ENCODE results near the gene C13orf46.

C13orf46 gene

DNA sequence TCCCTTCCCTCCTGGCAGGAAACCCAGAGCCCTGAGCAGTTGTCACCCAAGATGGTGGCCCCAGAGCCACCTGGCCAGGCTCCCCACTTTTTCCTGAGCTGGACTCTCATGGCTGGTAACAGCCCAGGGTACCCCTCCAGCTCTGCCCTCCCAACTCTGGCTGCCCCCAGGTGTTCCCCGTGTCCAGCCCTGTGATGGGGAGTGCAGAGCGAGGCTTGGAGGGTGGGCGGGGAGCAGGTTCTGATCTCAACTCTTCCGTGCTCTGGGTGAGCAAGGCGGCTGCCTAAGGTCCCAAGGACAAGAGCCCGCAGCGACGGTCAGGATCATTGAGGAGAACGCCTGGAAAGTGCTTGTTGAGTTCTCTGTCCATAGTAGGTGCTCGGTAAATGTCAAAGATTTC lies 55.3 kb downstream of the C13orf46 start:
- no peaks in the 10 kb centered on the region for H3K27me3 ChIP-seq (ENCODE audit: insufficient read depth, low read length, poor library complexity)
- no peak overlapping the region for H4K5ac ChIP-seq (ENCODE audit: low read length)
- H3K79me2 ChIP-seq (ENCODE audit: control insufficient read depth, insufficient read depth, low read length) = no peaks in the 10 kb centered on the region
- H3K4me3 ChIP-seq (ENCODE audit: low read length) = no peak overlapping the region
- no peak overlapping the region for H3K4ac ChIP-seq (ENCODE audit: low read depth, low read length)
- no peak overlapping the region for H2BK5ac ChIP-seq (ENCODE audit: low read length)
- no peak overlapping the region for H2BK15ac ChIP-seq (replicated peaks; ENCODE audit: low read depth)
- no peak overlapping the region for H3K4me2 ChIP-seq (ENCODE audit: low read length)
- H2AK5ac ChIP-seq (ENCODE audit: low read length) = no peak overlapping the region
- no peak overlapping the region for H3K23ac ChIP-seq (ENCODE audit: low read length)
- WGBS (ENCODE audit: extremely low coverage, insufficient coverage, low lambda C conversion rate) = no CpG with 5 or more reads among the region's 10 CpGs
- H3K4me1 ChIP-seq (ENCODE audit: control insufficient read depth, low read depth, low read length) = no peaks in the 10 kb centered on the region
- no peaks in the 10 kb centered on the region for H3K79me1 ChIP-seq (ENCODE audit: low read length)
- no peak for DNase-seq
- no peak overlapping the region for H3K9ac ChIP-seq (ENCODE audit: low read length)
- no peak overlapping the region for H3K27ac ChIP-seq (ENCODE audit: low read depth, low read length)
- no peak overlapping the region for H2BK120ac ChIP-seq (ENCODE audit: low read depth, low read length)
- no peak overlapping the region for H4K8ac ChIP-seq (ENCODE audit: low read depth, low read length)
- H3K56ac ChIP-seq (ENCODE audit: low read length) = no peak overlapping the region
- H3K18ac ChIP-seq (ENCODE audit: low read length) = no peak overlapping the region
- no peaks in the 10 kb centered on the region for H3K36me3 ChIP-seq (ENCODE audit: control insufficient read depth, insufficient read depth, low read length)

DNA sequence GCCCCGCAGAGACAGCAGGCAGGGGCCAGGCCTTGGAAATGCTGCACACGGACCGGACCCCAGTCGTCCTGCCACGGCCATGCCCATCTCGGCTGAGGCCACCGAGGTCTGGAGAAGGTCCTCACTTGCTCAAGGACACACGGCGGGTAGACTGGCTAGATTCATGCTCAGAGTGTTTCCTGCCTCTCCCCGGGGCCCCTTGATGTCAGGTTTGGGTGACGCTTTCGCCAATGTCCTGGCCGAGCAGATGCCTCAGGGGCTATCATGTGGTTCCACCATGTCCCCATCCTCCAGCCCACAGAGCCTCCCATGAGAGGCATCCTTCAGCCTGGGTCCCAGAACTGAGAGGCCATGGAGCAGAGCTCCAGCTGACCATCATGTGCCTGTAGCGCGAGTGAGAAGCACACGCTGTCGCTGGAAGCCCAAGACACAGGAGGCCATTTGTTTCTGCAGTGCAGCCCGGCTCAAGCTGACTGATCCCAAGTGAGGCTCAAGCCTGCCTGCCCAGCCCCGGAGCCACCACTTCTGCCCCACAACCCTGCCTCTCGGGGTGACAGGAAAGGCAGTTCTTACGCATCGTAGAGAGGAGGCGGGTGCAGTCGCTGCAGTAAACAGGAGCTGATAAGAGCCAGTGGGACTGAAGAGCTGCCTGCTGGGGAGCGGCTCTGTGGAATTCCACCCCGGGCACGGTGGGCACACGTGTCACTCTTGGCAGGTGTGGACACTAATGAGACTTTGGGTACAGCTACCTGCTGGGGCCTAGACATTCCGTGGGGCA lies 56.1 kb downstream of the C13orf46 start:
- H3K9ac ChIP-seq (ENCODE audit: low read length) = no peak overlapping the region
- no peak overlapping the region for H2BK120ac ChIP-seq (ENCODE audit: low read depth, low read length)
- no peaks in the 10 kb centered on the region for H3K4me1 ChIP-seq (ENCODE audit: control insufficient read depth, low read depth, low read length)
- H3K79me2 ChIP-seq (ENCODE audit: control insufficient read depth, insufficient read depth, low read length) = no peaks in the 10 kb centered on the region
- H3K79me1 ChIP-seq (ENCODE audit: low read length) = no peaks in the 10 kb centered on the region
- H3K27ac ChIP-seq (ENCODE audit: low read depth, low read length) = no peak overlapping the region
- DNase-seq = no peak
- H2BK15ac ChIP-seq (replicated peaks; ENCODE audit: low read depth) = no peak overlapping the region
- H3K4ac ChIP-seq (ENCODE audit: low read depth, low read length) = no peak overlapping the region
- H2BK5ac ChIP-seq (ENCODE audit: low read length) = no peak overlapping the region
- no peak overlapping the region for H3K4me2 ChIP-seq (ENCODE audit: low read length)
- H3K27me3 ChIP-seq (ENCODE audit: insufficient read depth, low read length, poor library complexity) = no peaks in the 10 kb centered on the region
- WGBS (ENCODE audit: extremely low coverage, insufficient coverage, low lambda C conversion rate) = no CpG with 5 or more reads among the region's 29 CpGs
- H3K23ac ChIP-seq (ENCODE audit: low read length) = no peak overlapping the region
- no peak overlapping the region for H3K18ac ChIP-seq (ENCODE audit: low read length)
- no peak overlapping the region for H2AK5ac ChIP-seq (ENCODE audit: low read length)
- H3K56ac ChIP-seq (ENCODE audit: low read length) = no peak overlapping the region
- no peak overlapping the region for H4K8ac ChIP-seq (ENCODE audit: low read depth, low read length)
- no peak overlapping the region for H4K5ac ChIP-seq (ENCODE audit: low read length)
- no peak overlapping the region for H3K4me3 ChIP-seq (ENCODE audit: low read length)
- H3K36me3 ChIP-seq (ENCODE audit: control insufficient read depth, insufficient read depth, low read length) = no peaks in the 10 kb centered on the region

DNA sequence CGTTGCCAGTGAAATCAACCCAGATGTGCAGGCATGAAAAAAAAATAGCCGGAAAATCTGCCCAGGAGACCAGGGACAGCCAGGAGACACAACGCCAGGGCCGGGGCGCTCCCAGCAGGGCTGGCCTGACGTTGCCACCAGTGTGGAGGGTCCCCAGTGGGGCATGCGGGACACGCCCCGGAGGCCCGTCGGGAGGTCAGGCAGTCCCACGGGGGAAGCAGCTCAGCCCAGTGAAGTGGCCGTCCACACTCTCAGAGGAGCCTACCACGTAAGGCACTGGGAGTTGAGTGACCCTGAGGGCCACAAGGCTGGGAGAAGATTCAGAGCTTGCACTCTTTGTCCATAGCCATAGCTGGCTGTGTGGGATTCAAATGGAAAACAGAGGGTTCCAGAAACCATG lies 56.8 kb downstream of the C13orf46 start:
- no peaks in the 10 kb centered on the region for H3K4me1 ChIP-seq (ENCODE audit: control insufficient read depth, low read depth, low read length)
- H3K79me1 ChIP-seq (ENCODE audit: low read length) = no peaks in the 10 kb centered on the region
- no peak overlapping the region for H2BK120ac ChIP-seq (ENCODE audit: low read depth, low read length)
- no peak overlapping the region for H2BK5ac ChIP-seq (ENCODE audit: low read length)
- no peak overlapping the region for H3K4me3 ChIP-seq (ENCODE audit: low read length)
- H3K23ac ChIP-seq (ENCODE audit: low read length) = no peak overlapping the region
- no peak for DNase-seq
- H3K79me2 ChIP-seq (ENCODE audit: control insufficient read depth, insufficient read depth, low read length) = no peaks in the 10 kb centered on the region
- H3K56ac ChIP-seq (ENCODE audit: low read length) = no peak overlapping the region
- H3K9ac ChIP-seq (ENCODE audit: low read length) = no peak overlapping the region
- H4K8ac ChIP-seq (ENCODE audit: low read depth, low read length) = no peak overlapping the region
- no peak overlapping the region for H4K5ac ChIP-seq (ENCODE audit: low read length)
- no CpG with 5 or more reads among the region's 14 CpGs for WGBS (ENCODE audit: extremely low coverage, insufficient coverage, low lambda C conversion rate)
- no peak overlapping the region for H3K27ac ChIP-seq (ENCODE audit: low read depth, low read length)
- no peak overlapping the region for H3K4ac ChIP-seq (ENCODE audit: low read depth, low read length)
- H3K27me3 ChIP-seq (ENCODE audit: insufficient read depth, low read length, poor library complexity) = no peaks in the 10 kb centered on the region
- no peaks in the 10 kb centered on the region for H3K36me3 ChIP-seq (ENCODE audit: control insufficient read depth, insufficient read depth, low read length)
- H3K4me2 ChIP-seq (ENCODE audit: low read length) = no peak overlapping the region
- H2BK15ac ChIP-seq (replicated peaks; ENCODE audit: low read depth) = no peak overlapping the region
- H3K18ac ChIP-seq (ENCODE audit: low read length) = no peak overlapping the region
- no peak overlapping the region for H2AK5ac ChIP-seq (ENCODE audit: low read length)

DNA sequence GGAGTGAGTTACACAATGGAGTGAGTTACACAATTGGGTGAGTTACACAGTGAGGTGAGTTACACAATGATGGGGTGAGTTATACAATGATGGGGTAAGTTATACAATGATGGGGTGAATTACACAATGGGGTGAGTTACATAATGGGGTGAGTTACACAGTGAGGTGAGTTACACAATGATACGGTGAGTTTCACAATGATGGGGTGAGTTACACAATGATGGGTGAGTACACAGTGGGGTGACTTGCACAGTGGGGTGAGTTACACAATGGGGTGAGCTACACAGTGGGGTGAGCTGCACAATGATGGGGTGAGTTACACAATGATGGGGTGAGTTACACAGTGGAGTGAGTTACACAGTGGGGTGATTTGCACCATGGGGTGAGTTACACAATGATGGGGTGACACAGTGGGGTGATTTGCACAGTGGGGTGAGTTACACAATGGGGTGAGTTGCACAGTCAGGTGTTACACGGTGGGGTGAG lies 57.5 kb downstream of the C13orf46 start:
- Histone ChIP-seq H3K79me2 (ENCODE audit: control insufficient read depth, insufficient read depth, low read length) (no peaks in the 10 kb centered on the region), H3K4me2 (ENCODE audit: low read length) (no peak overlapping the region), H3K27me3 (ENCODE audit: insufficient read depth, low read length, poor library complexity) (no peaks in the 10 kb centered on the region), H3K79me1 (ENCODE audit: low read length) (no peaks in the 10 kb centered on the region), H3K23ac (ENCODE audit: low read length) (no peak overlapping the region), H2BK5ac (ENCODE audit: low read length) (no peak overlapping the region), H3K18ac (ENCODE audit: low read length) (no peak overlapping the region), H4K5ac (ENCODE audit: low read length) (no peak overlapping the region), H3K4ac (ENCODE audit: low read depth, low read length) (no peak overlapping the region), H2BK120ac (ENCODE audit: low read depth, low read length) (no peak overlapping the region), H3K36me3 (ENCODE audit: control insufficient read depth, insufficient read depth, low read length) (no peaks in the 10 kb centered on the region), H2AK5ac (ENCODE audit: low read length) (no peak overlapping the region), H3K9ac (ENCODE audit: low read length) (no peak overlapping the region), H3K4me3 (ENCODE audit: low read length) (no peak overlapping the region), H2BK15ac (replicated peaks; ENCODE audit: low read depth) (no peak overlapping the region), H3K4me1 (ENCODE audit: control insufficient read depth, low read depth, low read length) (no peaks in the 10 kb centered on the region), H3K27ac (ENCODE audit: low read depth, low read length) (no peak overlapping the region), H3K56ac (ENCODE audit: low read length) (no peak overlapping the region), H4K8ac (ENCODE audit: low read depth, low read length) (no peak overlapping the region)
- no CpG with 5 or more reads among the region's 2 CpGs for WGBS (ENCODE audit: extremely low coverage, insufficient coverage, low lambda C conversion rate)
- no peak for DNase-seq

DNA sequence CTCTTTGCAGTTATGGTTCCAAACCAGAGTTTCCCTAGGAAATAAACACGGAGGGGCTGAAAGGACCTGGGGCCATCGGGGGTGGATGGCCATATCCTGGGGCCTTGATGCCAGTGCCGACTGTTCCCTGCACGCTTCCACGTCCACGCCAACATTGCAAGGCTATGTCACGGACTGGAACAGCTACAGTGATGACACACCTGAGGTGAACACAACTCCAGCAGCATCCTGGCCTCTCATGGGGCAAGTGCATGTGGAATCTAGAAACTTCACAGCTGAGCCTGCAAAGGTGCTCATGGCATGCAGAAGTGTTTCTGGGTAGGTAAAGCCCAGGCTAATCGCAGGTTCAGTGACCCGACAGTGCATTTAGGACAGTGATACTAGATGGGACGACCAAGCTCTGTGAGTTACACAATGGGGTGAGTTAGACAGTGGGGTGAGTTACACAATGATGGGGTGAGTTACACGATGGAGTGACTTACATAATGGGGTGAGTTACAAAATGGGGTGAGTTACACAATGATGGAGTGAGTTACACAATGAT lies 58.0 kb downstream of the C13orf46 start:
- Histone ChIP-seq H3K4me1 (ENCODE audit: control insufficient read depth, low read depth, low read length) (no peaks in the 10 kb centered on the region), H3K56ac (ENCODE audit: low read length) (no peak overlapping the region), H3K79me1 (ENCODE audit: low read length) (no peaks in the 10 kb centered on the region), H3K27me3 (ENCODE audit: insufficient read depth, low read length, poor library complexity) (no peaks in the 10 kb centered on the region), H3K9ac (ENCODE audit: low read length) (no peak overlapping the region), H3K27ac (ENCODE audit: low read depth, low read length) (no peak overlapping the region), H3K79me2 (ENCODE audit: control insufficient read depth, insufficient read depth, low read length) (no peaks in the 10 kb centered on the region), H3K23ac (ENCODE audit: low read length) (no peak overlapping the region), H4K5ac (ENCODE audit: low read length) (no peak overlapping the region), H2BK15ac (replicated peaks; ENCODE audit: low read depth) (no peak overlapping the region), H4K8ac (ENCODE audit: low read depth, low read length) (no peak overlapping the region), H3K36me3 (ENCODE audit: control insufficient read depth, insufficient read depth, low read length) (no peaks in the 10 kb centered on the region), H2AK5ac (ENCODE audit: low read length) (no peak overlapping the region), H3K4me3 (ENCODE audit: low read length) (no peak overlapping the region), H3K4me2 (ENCODE audit: low read length) (no peak overlapping the region), H2BK120ac (ENCODE audit: low read depth, low read length) (no peak overlapping the region), H2BK5ac (ENCODE audit: low read length) (no peak overlapping the region), H3K4ac (ENCODE audit: low read depth, low read length) (no peak overlapping the region), H3K18ac (ENCODE audit: low read length) (no peak overlapping the region)
- no peak for DNase-seq
- no CpG with 5 or more reads among the region's 11 CpGs for WGBS (ENCODE audit: extremely low coverage, insufficient coverage, low lambda C conversion rate)

All from mesendoderm (in vitro differentiated cells).